Testis (tissue), 2 donors: ENCODE measurements around the gene FOXE1.

Experiments used
- CTCF ChIP-seq, 3 experiments: fragments of 450-650 bp in 2 of 3; fragments of 200-600 bp in 1 of 3; sonication (generic) in 1 of 3; IDR thresholded peaks; one replicate each; pipeline ENCODE4 v1.5.1; 2016 to 2019; ENCODE audit warnings: antibody characterized with exemption in 3 of 3, mild to moderate bottlenecking in 2 of 3, moderate library complexity in 1 of 3
- POLR2A ChIP-seq: fragments of 450-650 bp; IDR thresholded peaks from one replicate; pipeline ENCODE4 v1.6.1; 2017; ENCODE audit warnings: antibody characterized with exemption, mild to moderate bottlenecking, moderate library complexity

DNA sequence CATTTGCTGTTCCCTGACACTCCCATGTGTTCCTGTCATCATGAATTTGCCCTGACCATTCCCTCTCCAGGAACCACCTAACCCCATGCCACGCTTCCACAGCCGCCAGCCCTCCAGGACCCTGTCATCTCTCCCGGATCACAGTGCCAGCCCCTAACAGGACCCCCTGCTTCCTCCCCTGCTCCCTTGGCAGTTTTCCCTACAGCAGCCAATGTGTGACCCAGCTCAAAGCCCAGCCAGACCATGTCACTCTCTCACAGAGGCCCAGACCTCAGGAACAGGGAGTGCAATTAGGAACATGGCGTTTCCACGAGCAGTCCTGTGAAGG lies 8.1 kb downstream of the FOXE1 start:
- TF ChIP-seq CTCF (IDR thresholded peaks at IDR 0.05) = no peak
- TF ChIP-seq POLR2A = no peak
